ENCODE measurements around the gene COL23A1. TPM values are rescaled to one million over a fixed set of nuclear protein-coding genes. Genes with fewer than 3 reads are reported as not detected.

COL23A1 gene
- total and polyA plus RNA-seq, 2 experiments from 2014 or later: 4.8 to 8.2 TPM

- H3K79me2 ChIP-seq (replicated peaks; ENCODE audit: insufficient read depth): no peaks in the 10 kb centered on the region
- no peaks in the 10 kb centered on the region for H3K36me3 ChIP-seq (ENCODE audit: insufficient read depth)
- Mint-ChIP-seq H3K36me3 (ENCODE audit: low read depth) (no peaks in the 10 kb centered on the region), H3K4me3 (no peak overlapping the region), H3K27me3 (ENCODE audit: insufficient read depth, low read depth, poor library complexity) (peaks cover 21% of the 10 kb centered on the region), H3K4me1 (peaks cover 6% of the 10 kb centered on the region), H3K9me3 (no peaks in the 10 kb centered on the region), H3K27ac (no peak overlapping the region)
- H3F3A ChIP-seq (replicated peaks; ENCODE audit: low read depth): no peaks in the 10 kb centered on the region
- TF ChIP-seq ZNF462 (CRISPR knock-in tag; IDR thresholded peaks at IDR 0.05) (no peak), REST (IDR thresholded peaks at IDR 0.05; ENCODE audit: unreplicated experiment) (no peak), ZNF114 (CRISPR knock-in tag; IDR thresholded peaks at IDR 0.05) (no peak), EZH2 (IDR thresholded peaks at IDR 0.05; ENCODE audit: low read depth, unreplicated experiment) (no peak), POLR2AphosphoS5 (IDR thresholded peaks at IDR 0.05; ENCODE audit: low read depth) (no peak), ETS1 (IDR thresholded peaks at IDR 0.05) (no peak), CREB1 (CRISPR knock-in tag; IDR thresholded peaks at IDR 0.05; ENCODE audit: low read depth) (no peak), EZH2phosphoT487 (IDR thresholded peaks at IDR 0.05; ENCODE audit: unreplicated experiment) (no peak), NANOG (IDR thresholded peaks at IDR 0.05; ENCODE audit: borderline replicate concordance) (no peak), ZNF331 (CRISPR knock-in tag; IDR thresholded peaks at IDR 0.05; ENCODE audit: low read depth) (no peak), STAT1 (IDR thresholded peaks at IDR 0.05; ENCODE audit: unreplicated experiment) (no peak), JUNB (IDR thresholded peaks at IDR 0.05; ENCODE audit: unreplicated experiment) (no peak), CTCF (conservative IDR thresholded peaks at IDR 0.05; ENCODE audit: low read depth in 2 of 2) (no peak)
- H3K4me1 ChIP-seq (ENCODE audit: insufficient read depth): no peaks in the 10 kb centered on the region; the same call in 1 of the 2 replicates
- H3K4me2 ChIP-seq: no peak overlapping the region
- H3K9me2 ChIP-seq (ENCODE audit: insufficient read depth): 0 out of 2 replicates have a peak, but pooled peaks cover 4% of the 10 kb centered on the region
- DNase-seq (ENCODE audit: low spot score): no peak
- H4K20me1 ChIP-seq (replicated peaks; ENCODE audit: insufficient read depth): no peaks in the 10 kb centered on the region
- no peak overlapping the region for H3K27ac ChIP-seq (ENCODE audit: low read depth)
- H2AFZ ChIP-seq: no peak overlapping the region
- ATAC-seq: no peak
- no peak overlapping the region for H3K4me3 ChIP-seq
- H3K27me3 ChIP-seq (ENCODE audit: insufficient read depth): no peaks in the 10 kb centered on the region
These were observed 349.4 kb downstream of the COL23A1 start for GRCh38 chr5:178240766-178241165.

Data from GM23338 (cell line).